ENCODE results near the gene PRSS50.

DNA sequence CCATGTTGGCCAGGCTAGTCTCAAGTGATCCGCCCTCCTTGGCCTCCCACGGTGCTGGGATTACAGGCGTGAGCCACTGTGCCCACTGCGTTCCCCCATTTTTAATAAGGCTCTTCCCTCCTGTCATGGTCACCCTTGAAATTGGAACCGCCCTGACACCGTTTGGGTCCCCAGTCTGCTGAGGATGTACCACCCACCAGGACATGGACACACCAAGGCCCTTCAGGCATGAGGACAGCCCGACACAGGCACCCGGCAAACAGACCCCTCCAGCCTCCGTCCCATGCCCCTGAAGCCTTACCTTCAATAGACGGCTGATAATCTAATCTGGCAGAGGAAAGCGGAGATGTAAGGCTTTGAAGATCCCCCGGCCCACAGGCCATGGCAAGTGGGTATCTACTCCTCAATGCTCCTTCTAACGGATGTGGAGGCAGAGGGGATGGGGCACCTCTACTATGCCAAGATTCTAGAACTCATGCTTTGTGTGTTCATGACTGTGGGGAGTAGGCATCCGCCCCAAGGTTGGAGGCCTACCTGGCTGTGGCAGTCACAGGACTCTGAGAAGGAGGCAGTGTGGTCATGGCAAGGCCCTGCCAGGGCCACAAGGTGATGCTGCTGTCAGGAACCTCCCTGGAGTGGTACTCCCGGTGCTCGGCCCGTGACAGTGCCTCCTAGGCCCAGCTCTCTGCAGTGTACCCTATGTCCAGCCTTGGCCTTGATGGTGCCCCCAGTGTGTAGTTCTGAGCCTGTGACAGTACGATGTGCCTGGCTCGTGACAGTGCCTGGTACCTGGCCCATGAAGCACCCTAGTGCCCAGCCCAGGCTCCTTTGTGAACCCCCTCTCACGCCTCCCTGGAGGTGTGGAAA is 18.6 kb upstream of the PRSS50 start:
- TF ChIP-seq, protein P1, sequence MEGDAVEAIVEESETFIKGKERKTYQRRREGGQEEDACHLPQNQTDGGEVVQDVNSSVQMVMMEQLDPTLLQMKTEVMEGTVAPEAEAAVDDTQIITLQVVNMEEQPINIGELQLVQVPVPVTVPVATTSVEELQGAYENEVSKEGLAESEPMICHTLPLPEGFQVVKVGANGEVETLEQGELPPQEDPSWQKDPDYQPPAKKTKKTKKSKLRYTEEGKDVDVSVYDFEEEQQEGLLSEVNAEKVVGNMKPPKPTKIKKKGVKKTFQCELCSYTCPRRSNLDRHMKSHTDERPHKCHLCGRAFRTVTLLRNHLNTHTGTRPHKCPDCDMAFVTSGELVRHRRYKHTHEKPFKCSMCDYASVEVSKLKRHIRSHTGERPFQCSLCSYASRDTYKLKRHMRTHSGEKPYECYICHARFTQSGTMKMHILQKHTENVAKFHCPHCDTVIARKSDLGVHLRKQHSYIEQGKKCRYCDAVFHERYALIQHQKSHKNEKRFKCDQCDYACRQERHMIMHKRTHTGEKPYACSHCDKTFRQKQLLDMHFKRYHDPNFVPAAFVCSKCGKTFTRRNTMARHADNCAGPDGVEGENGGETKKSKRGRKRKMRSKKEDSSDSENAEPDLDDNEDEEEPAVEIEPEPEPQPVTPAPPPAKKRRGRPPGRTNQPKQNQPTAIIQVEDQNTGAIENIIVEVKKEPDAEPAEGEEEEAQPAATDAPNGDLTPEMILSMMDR (IDR thresholded peaks at IDR 0.05): no peak
- TF ChIP-seq POLR2A (IDR thresholded peaks at IDR 0.05) (no peak), POLR2AphosphoS5 (IDR thresholded peaks at IDR 0.05; ENCODE audit: insufficient read depth in 1 of 2, low read depth in 1 of 2) (no peak)

Measured in vagina (tissue), 2 donors.